NCI-H1092 treated with DMSO at 0.1 percent for 48 hours (cell line): ENCODE results near the gene PLXNA2.

ENCODE experiments used
- DNase-seq: peaks from one replicate; lab custom pipeline; 2025; lab: John Stamatoyannopoulos, UW

Gene PLXNA2

DNA sequence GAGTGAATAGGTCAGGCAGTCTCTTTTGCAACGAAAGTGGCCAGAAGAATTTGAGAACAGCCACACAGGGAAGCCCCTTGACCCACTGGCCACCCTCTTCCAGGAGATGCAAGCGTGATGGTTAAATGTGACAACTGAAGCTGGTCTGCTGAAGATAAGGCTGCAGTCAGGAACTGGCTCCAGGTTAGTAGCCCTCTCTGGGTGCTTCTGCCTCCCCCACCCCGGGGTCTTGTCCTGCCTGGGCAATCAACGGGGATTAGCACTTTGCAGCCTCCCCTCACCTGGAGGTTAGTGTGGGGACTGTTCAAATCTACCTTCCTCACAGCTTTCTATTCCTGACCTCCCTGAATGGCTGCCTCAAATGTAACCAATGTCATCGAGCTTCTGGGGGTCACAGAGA is 125.9 kb downstream of the PLXNA2 start:
- no peak for DNase-seq

DNA sequence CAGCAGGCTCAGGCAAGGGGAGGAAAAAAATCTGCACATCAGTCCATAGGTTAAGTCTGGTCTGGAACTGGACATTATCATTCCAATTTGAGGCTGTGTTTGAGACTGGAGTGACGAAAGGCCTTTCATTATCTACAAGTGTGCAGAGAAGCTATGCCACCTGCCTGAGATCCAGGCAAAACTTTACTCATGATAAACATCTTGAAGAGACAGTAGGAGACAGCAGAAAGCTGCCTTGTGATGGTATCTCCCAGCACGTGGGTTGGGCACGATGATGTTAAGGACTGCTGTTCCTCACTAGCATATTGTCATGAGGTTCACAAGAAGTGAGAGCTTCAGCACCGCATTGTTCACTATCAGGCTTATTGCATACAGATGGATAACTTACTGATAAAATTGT is 126.4 kb downstream of the PLXNA2 start:
- no peak for DNase-seq

DNA sequence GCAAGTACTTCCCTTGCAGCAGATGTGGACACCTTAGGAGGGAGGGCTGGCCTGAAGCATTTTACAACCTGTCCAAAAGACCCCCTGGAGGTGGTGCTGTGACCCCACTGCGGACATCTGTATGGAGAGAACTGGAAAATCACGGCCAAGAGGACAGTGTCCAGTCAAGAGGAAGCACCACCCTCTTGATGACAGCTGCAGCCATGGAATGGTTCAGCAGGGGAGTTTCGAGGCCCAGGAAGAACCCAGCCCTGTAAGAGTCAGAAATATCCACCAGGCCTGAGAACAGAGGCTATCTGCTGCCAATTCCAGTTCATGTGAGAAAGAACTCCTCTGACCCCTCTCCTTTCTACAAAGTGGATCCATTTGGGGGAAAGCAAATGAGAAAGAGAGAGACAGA is 126.8 kb downstream of the PLXNA2 start:
- DNase-seq = no peak

DNA sequence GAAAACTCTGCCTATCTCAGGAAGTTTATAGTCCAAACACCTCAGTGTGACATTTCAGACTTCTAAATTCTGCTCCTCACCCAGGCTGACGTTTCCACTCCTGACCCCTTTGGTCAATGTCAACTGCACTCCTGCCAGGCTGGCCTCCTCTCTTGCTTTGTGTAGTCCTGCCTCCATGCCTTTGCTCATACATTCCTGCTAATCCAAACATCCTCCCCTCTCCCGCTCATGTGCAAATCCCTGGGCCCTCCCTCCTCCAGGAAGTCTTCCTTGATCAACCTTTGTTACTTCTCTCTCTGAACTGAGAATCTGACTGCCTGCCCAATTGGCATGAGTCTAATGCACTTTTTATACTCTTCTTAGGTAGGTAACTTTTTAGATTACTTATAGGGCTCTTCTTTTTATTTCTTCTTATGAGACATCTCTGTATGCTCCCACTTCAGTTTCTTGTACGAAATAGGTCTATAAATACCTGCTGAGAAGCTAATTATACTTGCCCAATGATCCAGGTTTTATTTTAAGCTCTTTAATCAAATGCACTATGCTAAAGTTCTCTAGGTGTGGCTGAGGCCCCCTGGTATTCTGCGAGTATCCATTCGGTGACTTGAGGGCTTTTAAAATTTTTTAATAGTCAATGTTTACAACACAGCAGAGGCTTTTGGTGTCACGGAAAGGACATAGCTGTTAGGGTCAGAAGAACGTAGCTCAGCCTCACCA is 128.1 kb downstream of the PLXNA2 start:
- no peak for DNase-seq

DNA sequence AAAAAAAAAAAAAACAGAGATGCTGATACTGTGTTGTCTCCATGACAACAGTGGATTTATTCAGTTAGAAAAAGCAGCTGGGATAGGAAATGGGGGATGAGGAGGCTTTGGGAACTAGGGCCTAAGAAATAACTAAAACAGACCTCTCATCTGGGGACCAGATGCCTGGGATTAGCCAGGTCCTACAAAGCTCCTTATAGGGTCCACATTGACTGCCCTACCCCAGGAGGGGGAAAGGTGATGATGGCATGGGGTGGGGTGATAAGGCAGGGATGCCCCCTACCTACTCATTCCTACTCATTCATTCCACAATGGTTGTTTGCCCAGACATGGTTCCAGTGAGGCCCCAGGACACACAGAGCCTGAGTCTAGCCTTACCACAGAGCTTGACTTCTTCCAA is 131.2 kb downstream of the PLXNA2 start:
- DNase-seq = no peak

DNA sequence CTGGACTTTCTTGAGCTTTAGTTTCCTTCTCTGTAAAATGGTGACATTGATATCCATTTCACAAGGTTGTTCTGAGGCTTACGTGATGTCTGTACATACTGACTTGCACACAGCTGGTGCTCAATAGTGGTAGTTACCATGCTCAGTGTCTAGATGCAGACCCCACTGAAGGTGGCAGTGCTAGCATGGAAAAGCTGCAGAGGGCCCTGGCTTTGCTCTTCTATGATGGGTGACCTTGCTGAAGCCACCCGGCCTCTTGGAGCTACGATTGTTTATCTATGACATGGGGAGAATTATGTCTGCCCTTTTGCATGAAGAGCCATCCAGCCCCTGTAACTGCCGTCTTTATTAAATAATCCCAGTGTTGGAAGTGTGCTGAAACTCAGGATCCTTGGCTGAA is 131.8 kb downstream of the PLXNA2 start:
- no peak for DNase-seq

DNA sequence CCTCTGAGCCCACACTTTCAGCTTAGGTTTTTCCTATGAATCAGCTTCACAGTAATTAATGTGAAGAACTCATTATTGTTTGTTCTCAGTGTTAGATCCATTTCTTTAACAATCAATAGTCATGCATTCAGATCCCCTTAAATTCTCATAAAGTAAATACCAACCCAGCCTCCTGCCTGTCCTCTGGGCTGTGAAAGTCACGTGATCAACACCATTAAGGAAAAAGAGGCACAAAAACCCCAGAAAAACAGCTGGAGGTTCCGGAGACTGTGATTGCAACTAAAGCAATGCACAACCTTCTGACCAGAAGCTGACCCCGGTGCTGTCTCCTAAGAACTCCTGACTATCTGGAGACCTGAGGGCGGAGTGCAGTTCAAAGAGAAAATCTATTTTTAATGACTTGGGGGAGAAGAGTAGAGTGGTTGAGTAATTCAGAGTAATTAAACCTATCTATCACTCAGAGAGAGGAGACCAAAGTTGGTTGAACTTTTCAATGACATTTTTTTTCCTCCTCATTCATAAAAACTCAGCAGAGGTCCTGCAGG is 132.5 kb downstream of the PLXNA2 start:
- DNase-seq = no peak

DNA sequence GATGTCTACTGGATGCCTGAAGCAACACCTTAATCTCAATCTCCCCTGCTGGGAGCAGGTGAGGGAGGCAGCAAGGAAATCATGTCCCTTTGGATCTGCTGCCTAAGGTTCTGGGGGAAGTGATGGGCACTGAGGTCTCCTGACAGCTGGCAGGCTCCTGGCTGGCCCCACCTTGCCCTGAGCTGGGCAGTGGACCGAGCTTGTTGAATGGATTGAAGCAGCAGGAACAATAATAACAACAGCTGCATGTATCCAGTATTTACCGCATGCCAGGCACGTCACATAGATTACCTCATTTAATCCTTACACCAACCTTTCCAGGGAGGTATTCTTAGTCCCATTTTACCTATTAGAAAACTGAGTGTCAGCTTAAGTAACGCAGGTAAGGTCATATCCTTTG is 133.9 kb downstream of the PLXNA2 start:
- peak; percentile 47 for DNase-seq

DNA sequence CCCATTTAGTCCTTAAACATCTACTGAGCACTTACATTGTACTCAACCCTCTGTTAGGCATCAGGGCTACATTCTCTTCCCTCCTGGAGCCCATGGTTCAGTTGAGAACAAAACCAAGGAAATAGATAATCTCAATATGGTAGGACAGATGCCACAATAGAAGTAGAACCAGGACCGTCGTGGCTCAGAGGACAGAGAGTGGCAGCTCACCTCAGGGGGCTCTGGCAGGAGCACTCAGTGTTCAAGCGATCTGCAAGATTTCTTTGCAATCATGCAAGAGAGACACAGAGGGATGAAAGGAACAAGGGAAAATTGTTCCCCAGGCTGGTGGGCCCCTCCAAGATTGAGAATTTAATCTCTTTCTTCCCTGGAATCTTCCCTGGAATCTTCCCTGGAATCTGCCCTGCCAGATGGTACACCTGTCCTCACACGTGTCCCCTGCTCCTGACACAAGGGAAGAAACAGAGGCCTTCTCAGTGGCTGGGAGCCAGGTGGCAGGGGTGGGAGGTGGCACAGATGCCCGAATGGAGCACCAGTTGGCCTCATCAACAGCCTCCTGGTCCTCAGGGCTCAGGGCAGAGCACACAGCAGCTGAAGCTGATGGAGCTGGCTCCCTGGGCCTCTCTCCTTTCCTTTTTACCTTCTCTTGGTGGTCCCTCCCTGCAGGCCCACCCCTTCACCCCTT is 135.4 kb downstream of the PLXNA2 start:
- no peak for DNase-seq

DNA sequence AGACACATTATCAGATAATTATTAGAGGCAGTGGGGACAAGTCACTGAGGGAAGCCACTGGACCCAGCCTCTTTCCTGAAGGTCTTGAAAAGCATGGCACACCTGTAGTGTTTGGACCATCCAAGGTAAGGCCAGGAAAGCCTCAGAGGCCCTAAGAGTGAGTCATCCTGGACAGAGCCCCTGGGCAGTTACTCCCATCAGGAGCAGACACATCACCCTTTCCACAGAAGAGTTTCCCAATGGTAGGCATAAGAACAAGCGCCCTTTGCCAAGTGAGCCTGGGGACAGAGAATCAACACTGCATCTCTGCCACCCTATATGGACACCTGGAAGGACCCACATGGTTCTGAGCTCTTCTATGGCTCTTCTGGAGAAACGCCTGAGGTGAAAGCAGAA is 136.0 kb downstream of the PLXNA2 start:
- no peak for DNase-seq

DNA sequence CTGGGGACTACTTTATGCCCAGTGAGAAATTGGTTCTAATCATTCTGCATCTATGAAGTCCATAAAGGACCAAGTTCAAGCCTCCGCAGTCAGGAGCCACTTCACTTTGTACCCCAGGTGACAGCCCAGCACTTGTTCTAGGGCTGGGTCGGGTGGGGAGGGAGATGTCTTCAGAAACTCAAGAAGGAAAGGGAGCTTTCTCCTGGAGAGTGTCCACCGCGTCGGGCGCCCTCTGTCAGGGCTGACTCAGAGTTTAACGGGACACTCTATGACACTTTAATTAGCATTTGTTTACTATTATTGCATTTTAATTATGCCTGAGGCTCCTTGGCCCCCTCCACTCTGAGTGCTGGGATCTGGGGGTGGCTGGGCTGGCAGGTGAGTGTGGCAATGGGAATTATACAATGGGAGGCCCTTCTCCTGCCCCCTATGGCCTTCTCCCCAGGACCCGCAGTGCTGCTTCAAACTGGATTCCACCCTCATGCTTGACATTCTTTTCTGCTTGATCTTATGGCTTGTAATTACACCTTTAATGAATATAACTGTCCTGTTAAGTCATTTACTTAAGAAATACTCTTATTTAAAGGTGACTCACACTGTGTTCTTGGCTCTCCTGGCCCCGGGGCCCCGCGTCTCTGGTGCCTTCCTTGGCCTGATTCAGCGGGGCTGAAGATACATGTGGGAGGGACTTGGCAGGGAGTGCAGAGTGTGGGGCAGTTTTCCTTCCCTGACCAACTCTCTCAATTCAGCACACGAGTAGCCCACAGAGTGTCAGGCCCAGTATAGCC is 136.6 kb downstream of the PLXNA2 start:
- DNase-seq = no peak

DNA sequence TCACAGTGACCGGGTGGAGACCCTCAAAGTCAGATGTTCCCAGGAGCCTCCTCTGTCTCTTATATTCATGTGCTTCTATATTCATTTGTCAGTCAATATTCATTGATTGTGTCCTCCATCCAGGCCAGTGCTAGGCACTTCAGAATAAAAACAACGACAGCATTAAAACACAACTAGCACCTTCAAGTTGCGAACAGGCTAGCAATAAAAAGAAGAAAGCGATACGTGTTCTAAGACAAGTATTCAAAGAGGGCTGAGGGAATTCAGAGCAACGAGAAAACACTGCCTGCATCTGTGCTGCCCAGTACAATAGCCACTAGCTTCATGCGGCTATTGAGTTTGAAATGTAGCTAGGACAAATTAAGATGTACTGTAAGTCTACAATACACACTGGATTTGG is 138.0 kb downstream of the PLXNA2 start:
- no peak for DNase-seq

DNA sequence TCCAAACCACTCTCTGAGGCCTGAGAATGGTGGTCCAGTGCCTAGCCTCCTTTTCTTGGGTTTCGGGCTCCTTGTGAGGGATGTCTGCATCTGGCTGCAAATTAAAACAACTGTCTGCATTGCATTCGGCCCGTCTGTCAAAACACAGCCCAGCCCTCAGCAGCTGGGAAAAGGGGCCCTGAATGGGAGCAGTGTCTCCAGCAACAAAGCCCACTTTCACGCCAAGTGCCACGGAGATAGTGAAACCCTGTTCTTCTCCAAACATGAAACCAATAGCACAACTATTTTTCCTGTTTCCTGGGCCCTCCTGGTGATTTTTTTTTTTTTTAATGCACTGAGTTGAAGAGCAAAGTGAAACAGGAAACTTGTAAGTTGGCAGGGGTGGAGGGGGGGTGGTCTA is 138.4 kb downstream of the PLXNA2 start:
- no peak for DNase-seq

DNA sequence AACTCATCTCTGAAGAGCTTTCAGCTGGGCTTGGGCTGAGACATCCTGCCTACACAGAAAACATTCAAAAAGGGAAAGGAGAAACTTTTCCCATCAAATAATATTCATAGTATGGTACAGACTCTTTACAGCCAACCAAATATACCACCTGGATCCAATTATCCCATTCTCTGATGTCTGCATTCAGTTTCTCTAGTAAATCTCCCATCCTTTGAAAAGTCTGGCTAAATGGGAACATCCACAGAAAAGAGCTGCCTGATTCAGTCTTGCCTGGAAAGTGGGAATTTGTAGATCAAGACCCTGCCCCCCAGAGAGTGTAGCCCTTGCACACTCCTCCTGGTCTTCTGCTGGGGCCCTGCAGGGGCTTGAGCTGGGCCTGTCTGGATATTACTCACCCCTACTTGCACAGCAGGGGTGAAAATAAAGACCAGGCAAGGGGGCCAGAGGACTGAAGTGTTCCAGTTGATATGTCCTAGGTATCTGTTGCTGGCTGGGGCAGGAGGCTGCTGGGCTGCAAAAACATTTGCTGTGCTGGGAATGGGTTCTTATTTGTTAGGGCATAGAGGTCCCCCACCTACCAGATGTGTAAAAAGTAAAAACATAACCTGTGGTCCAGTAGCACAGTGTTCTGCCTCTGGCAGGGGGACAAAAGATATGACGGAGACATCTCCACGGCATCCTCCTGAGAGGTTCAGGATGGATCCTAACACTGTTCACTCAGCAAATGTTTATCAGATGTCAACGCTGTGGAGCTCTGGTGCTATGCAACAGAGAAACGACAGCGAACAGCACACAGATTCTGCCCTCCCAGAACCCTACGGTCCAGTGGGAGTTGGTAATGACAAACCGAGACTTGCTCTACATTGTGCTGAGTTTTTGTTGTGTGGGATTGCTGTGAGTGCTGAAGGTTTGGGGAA is 140.3 kb downstream of the PLXNA2 start:
- no peak for DNase-seq

DNA sequence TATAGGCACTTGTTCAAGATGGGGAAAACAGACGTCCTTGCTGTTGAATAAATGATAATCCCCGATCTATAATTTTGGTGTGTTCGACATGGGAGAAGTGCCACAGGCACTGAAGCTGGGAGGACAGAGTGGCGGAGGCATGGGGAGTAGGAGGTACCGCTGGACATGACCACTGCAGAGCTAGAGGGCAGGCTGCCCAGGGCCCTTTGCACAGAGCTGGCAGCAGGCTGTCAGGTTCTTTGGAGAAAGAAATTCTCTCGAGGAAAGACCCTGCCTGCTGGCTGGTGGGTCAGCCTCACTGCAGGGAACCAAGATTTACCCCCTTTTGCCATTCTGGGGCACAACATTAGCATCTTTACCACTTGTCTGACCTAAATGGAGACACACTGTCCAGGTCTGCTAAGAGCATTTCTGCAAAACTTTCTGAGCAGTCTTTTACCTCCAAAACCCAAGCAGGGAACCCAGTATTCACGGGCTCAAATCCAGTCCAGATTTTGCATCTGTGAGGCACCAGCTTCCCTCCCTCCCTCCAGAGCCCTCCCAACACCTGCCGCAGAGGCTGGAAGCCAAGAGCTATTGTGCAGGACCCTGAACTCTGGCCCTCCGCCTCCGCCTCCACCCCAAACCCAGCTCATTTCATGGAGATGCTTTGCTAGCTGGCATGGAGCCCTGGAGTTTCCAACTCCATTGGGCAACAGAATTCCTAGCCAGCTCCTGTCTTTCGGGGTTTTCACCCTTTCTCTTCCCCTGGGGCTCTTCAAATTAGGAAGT is 142.3 kb downstream of the PLXNA2 start:
- peak; percentile 98 for DNase-seq

DNA sequence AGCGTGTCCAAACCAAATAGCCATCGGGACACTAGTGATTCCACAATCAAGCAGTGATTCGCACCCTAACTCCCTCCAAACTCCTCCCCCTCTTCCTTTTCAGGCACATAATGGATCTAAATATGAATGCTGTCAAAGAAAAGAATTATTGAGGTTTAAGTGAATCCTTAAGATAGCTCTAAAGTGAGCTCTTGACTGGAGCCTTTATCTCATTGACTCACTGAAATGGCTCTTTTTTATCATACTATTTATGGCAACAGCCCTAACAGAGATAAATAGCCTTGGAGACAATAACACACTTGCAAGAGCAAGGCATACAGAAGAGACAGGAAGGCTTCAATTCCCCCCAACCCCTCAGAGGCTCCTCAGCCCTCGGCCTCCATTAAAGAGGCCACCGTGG is 143.3 kb downstream of the PLXNA2 start:
- peak; percentile 87 for DNase-seq

DNA sequence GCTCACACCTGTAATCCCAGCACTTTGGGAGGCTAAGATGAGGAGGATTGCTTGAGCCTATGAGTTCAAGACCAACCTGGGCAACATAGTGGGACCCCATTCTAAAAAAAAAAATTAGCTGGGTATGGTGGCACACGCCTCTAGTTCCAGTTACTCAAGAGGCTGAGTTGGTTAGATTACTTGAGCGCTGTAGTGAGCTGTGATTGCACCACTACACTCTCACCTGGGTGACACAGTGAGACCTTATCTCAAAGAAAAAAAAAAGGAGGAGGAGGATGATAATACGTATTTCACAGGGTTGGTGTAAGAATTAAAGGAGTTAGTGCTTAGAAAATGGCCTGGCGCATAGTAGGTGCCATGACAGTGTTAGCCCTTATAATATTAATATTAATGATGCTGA is 144.1 kb downstream of the PLXNA2 start:
- DNase-seq = no peak

DNA sequence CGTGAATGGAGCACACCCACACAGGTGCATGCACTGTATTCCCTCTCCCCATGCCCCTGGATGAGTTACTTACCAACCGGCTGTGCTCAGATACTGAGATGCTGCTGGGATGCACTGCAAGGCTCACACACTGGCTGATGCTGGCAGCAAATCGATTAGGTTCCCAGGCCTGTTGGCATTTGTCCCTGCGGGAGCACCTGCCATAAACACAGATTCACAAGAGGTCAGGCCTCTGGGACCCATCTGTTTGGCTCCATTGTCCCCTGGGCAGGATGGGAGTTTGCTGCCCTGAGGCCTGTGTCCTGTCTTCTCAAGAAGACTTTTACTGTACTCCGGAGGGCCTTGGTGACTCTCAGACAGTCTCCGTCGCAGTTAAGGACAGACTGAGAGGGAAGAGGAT is 145.4 kb downstream of the PLXNA2 start:
- DNase-seq = peak; percentile 77

DNA sequence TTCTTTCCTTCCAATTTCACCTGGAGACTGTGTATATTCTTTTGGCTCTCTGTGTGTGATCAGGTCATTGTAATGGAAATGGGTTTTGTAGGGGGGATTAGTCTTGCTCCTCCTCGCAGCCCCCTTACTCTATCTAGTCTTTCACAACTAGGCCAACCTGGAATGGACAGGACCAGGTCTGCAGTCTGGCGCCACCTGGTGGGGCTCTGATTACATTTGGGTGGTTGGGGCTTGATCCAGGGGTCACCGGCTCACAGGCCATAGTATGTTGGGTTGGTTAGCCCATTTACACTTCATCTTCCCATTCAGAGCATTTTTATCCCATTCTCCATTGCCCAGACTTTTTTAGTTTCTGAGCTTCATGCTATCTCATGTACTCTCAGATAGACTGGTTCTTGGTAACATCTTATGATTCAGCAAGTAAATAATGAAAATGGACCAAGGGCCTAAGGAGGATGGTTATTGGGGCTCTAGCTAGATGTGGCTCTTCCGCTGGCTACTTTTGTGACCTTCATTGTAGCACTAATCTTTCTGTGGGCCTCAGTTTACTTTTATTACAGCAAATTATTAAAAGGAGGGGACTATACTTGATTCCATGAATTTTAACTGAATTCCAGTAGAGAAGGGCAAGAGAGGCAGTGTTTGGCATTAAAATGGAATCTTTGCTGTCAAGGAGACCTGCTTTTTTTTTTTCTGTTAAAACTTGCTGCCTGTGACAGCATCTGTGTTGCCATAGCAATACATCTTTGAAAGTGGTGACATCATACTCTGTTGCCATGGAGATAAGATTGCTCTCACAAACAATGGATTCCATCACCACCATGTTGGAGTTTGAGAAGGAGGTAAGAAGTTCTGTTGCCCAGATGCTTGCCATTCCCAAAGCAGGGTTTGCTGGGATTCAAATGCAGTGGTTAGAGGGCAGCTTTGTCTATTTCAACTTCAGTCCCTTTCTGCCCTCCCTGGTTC is 150.1 kb downstream of the PLXNA2 start:
- peak; percentile 55 for DNase-seq

DNA sequence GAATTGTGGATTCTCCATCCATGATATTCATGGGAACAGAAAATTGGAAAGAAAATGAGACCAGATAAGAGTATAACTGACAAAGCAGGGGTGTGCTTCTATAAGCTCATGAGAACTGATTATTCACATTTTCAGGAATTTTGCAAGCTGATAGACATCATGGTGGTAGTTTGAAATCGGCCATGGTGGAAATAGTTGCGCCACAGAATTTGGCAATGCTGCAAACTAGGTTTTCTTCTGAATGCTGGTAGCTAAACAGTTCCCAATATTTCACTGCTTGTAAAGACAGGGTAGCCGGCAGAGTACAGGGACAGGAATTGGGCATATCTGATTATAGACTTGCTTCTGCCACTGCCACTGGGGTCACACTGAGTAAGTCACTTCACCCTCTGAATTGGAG is 151.1 kb downstream of the PLXNA2 start:
- DNase-seq = no peak
